HCT116 (cell line): ENCODE results near the gene DENND5B. TPM values are rescaled to one million over a fixed set of nuclear protein-coding genes. Genes with fewer than 3 reads are reported as not detected.

ENCODE experiments used
- ATAC-seq: fragments of 200-7000 bp; cut with Tn5 transposase; 2 replicates; pipeline ENCODE4 v1.9.1; 2020; ENCODE audit warnings: mild to moderate bottlenecking, moderate library complexity
- BruUV-seq: library from RNA; stranded (reverse); fragments of 400-500 nt; replicated peaks from 2 replicates; lab custom pipeline; 2021; lab: Mats Ljungman, UMichigan
- CTCF ChIA-PET: fragments of 300-600 bp; sonication (Branson Sonifier 250); formaldehyde crosslinking; loops from one replicate; lab custom pipeline; 2021; ENCODE audit warnings: antibody characterized with exemption; lab: Charles Lee
- POLR2A ChIA-PET: fragments of 300-600, 350-600 bp; sonication (Branson Sonifier 250); formaldehyde crosslinking; loops from one replicate; lab custom pipeline; 2021; ENCODE audit warnings: antibody characterized with exemption; lab: Charles Lee
- RAD21 ChIA-PET, 2 experiments: fragments of 300-600 bp; sonication (Branson Sonifier 250); formaldehyde crosslinking; loops; one replicate each; lab custom pipeline; 2023; ENCODE audit warnings: low total read pairs in 2 of 2; ENCODE audit not compliant: uncharacterized antibody in 2 of 2, unreplicated experiment in 2 of 2, low non-redundant PET in 1 of 2; lab: Charles Lee
- DNase-seq: peaks from one replicate; pipeline ENCODE4 v3.0.0-alpha.2; 2010; ENCODE audit warnings: low read depth, low spot score
- H2AFZ ChIP-seq: fragments of 200-600 bp; shearing (Covaris generic), sonication (generic); 2 replicates; pipeline ENCODE4 v1.6.1; 2017; ENCODE audit warnings: low read depth, mixed run types, mixed read lengths, antibody characterized with exemption, low read length; ENCODE audit not compliant: poor library complexity, severe bottlenecking
- H3K27ac ChIP-seq: 2 replicates; pipeline ENCODE4 v1.5.1; 2012; ENCODE audit warnings: low read depth, low read length
- H3K27me3 ChIP-seq: fragments of 200-600 bp; sonication (generic); 2 replicates; pipeline ENCODE4 v1.6.1; 2016; ENCODE audit warnings: mixed run types, low read length, mixed read lengths; ENCODE audit not compliant: insufficient read depth
- H3K36me3 ChIP-seq, 2 experiments: fragments of 200-500 bp in 1 of 2; fragments of 200-600 bp in 1 of 2; sonication (Bioruptor generic) in 1 of 2; sonication (generic) in 1 of 2; 2 replicates each; pipeline versions ENCODE4 v1.5.1 to v1.6.1; 2014 to 2016; ENCODE audit warnings: low read length in 2 of 2, inconsistent platforms in 1 of 2, mixed read lengths in 1 of 2, mixed run types in 1 of 2; ENCODE audit not compliant: insufficient read depth in 2 of 2, control insufficient read depth in 1 of 2
- H3K4me1 ChIP-seq, 2 experiments: fragments of 200-600 bp in 1 of 2; sonication (generic) in 1 of 2; 2 replicates each; pipeline versions ENCODE4 v1.5.1 to v1.6.1; 2012 to 2017; ENCODE audit warnings: low read length in 2 of 2, inconsistent platforms in 1 of 2, mild to moderate bottlenecking in 1 of 2, mixed read lengths in 1 of 2, mixed run types in 1 of 2, moderate library complexity in 1 of 2; ENCODE audit not compliant: insufficient read depth in 2 of 2, control insufficient read depth in 1 of 2
- H3K4me2 ChIP-seq: fragments of 200-600 bp; sonication (generic); 2 replicates; pipeline ENCODE4 v1.6.1; 2017; ENCODE audit warnings: mixed run types, low read length, mixed read lengths
- H3K4me3 ChIP-seq, 2 experiments: fragments of 200-600 bp in 1 of 2; sonication (generic) in 1 of 2; replicated peaks in 1 of 2; 2 replicates each; pipeline ENCODE4 v1.5.1; 2011 to 2016; ENCODE audit warnings: low read length in 2 of 2, control low read depth in 1 of 2, low read depth in 1 of 2, mild to moderate bottlenecking in 1 of 2, mixed read lengths in 1 of 2, mixed run types in 1 of 2
- H3K79me2 ChIP-seq: fragments of 200-600 bp; sonication (generic); 2 replicates; pipeline ENCODE4 v1.6.1; 2017; ENCODE audit warnings: mild to moderate bottlenecking, mixed run types, low read length, moderate library complexity, mixed read lengths; ENCODE audit not compliant: insufficient read depth
- H3K9ac ChIP-seq: fragments of 200-600 bp; sonication (generic); 2 replicates; pipeline ENCODE4 v1.6.1; 2016; ENCODE audit warnings: low read length, mixed read lengths
- H3K9me2 ChIP-seq: fragments of 200-600 bp; sonication (generic), shearing (Covaris generic); 2 replicates; pipeline ENCODE4 v1.6.1; 2017; ENCODE audit warnings: mixed run types, mild to moderate bottlenecking, moderate library complexity; ENCODE audit not compliant: insufficient read depth
- H3K9me3 ChIP-seq, 2 experiments: fragments of 200-500 bp in 1 of 2; fragments of 200-600 bp in 1 of 2; sonication (Bioruptor generic) in 1 of 2; sonication (generic) in 1 of 2; 2 replicates each; pipeline ENCODE4 v1.6.1; 2014 to 2017; ENCODE audit warnings: low read length in 2 of 2, mixed read lengths in 2 of 2, inconsistent platforms in 1 of 2, low read depth in 1 of 2, mild to moderate bottlenecking in 1 of 2, mixed run types in 1 of 2, moderate library complexity in 1 of 2; ENCODE audit not compliant: control insufficient read depth in 1 of 2, insufficient read depth in 1 of 2
- H4K20me1 ChIP-seq: fragments of 200-600 bp; sonication (generic), shearing (Covaris generic); 2 replicates; pipeline ENCODE4 v1.6.1; 2017; ENCODE audit warnings: mixed run types, mild to moderate bottlenecking, moderate library complexity; ENCODE audit not compliant: insufficient read depth
- ELF1 ChIP-seq: IDR thresholded peaks from 2 replicates; pipeline ENCODE4 v1.6.1; 2012; ENCODE audit warnings: low read depth, borderline replicate concordance
- EZH2phosphoT487 ChIP-seq: fragments of 200-600 bp; IDR thresholded peaks from 2 replicates; pipeline ENCODE4 v1.6.1; 2018; ENCODE audit warnings: antibody characterized with exemption, borderline replicate concordance
- POLR2A ChIP-seq: IDR thresholded peaks from 2 replicates; pipeline ENCODE4 v1.7.0; 2011; ENCODE audit warnings: borderline replicate concordance; ENCODE audit not compliant: insufficient read depth, insufficient read length; ENCODE audit errors: extremely low read depth
- POLR2AphosphoS5 ChIP-seq: IDR thresholded peaks from 2 replicates; pipeline ENCODE4 v1.6.1; 2011; ENCODE audit warnings: mild to moderate bottlenecking, low read depth, low read length, moderate library complexity
- SRF ChIP-seq: IDR thresholded peaks from 2 replicates; pipeline ENCODE4 v1.6.1; 2012; ENCODE audit warnings: low read depth
- YY1 ChIP-seq: IDR thresholded peaks from 2 replicates; pipeline ENCODE4 v1.6.1; 2011; ENCODE audit warnings: low read length, low read depth, moderate library complexity, mild to moderate bottlenecking; ENCODE audit not compliant: insufficient replicate concordance; ENCODE audit errors: extremely low read depth
- intact Hi-C: fragments of 100-400 bp; cut with micrococcal nuclease; formaldehyde crosslinking; loops from 2 replicates; pipeline ENCODE4 v1.10.0; 2022
- total RNA-seq: library from RNA; stranded (reverse); gene quantifications from one replicate; pipeline ENCODE4 v1.2.1, GENCODE V29; 2021; ENCODE audit not compliant: unreplicated experiment
- TF ChIP-seq, protein P1 (sequence below), 3 experiments: fragments of 200-600 bp in 1 of 3; sonication (generic) in 1 of 3; IDR thresholded peaks in 2 of 3; conservative IDR thresholded peaks in 1 of 3; 2 replicates each; pipeline ENCODE4 v1.5.1; 2012 to 2017; ENCODE audit warnings: low read depth in 2 of 3, low read length in 2 of 3, antibody characterized with exemption in 1 of 3, borderline replicate concordance in 1 of 3, control low read depth in 1 of 3, mild to moderate bottlenecking in 1 of 3, mixed read lengths in 1 of 3, mixed run types in 1 of 3, moderate library complexity in 1 of 3; ENCODE audit not compliant: insufficient read depth in 1 of 3

Gene DENND5B
- total RNA-seq, 1 experiment from 2014 or later, result 19.2 TPM

DNA sequence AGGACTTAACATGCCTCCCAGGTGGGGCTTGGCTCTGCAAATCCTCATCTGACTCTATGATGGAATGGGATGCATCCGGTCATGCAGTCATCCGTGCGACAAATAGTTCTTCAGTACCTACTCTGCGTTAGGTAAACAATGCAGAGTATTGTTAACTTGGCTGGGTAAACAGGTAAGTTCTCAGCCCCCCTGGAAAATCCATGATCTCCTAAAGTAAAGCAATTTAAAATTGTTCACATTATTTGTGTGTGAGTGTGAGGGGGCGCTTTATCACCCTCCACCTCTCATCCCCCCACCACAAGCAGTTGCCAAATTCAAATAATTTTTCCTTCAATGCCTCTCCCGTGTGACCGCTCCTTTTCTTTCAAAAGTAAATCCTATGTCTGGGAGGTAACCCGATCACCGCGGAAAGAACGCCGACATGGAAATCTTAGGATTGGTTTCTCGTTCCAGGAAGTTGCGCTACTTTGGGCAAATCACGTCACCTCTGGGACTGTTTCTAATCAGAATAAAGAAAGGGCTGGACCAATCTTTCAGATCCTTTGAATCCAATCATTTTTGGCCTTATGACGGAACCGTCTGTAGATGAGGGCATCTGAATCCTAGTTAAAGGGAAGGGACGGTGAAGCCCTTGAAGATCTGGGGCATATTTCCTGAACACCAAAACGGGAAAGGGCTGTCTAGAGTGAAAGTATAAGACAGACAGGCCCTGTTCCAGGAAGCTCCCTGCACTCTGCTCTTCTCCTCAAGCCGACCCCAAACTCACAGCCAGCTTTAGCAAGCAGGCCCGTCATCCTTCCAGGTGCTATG is 221.0 kb downstream of the DENND5B start:
- Histone ChIP-seq H3K27me3 (no peaks in the 10 kb centered on the region), H3K79me2 (no peaks in the 10 kb centered on the region), H3K9ac (no peak overlapping the region), H3K36me3 (no peaks in the 10 kb centered on the region), H3K27ac (no peak overlapping the region), H3K9me3 (no peaks in the 10 kb centered on the region), H3K4me2 (no peak overlapping the region), H3K9me2 (no peaks in the 10 kb centered on the region), H3K4me1 (peaks cover 3 to 4% of the 10 kb centered on the region in 2 experiments; a peak in 1 of 4 replicates), H4K20me1 (no peaks in the 10 kb centered on the region), H2AFZ (no peak overlapping the region), H3K4me3 (no peak overlapping the region)
- TF ChIP-seq EZH2phosphoT487 (no peak), SRF (no peak), ELF1 (no peak), YY1 (no peak), POLR2AphosphoS5 (no peak), POLR2A (no peak)
- TF ChIP-seq, protein P1, sequence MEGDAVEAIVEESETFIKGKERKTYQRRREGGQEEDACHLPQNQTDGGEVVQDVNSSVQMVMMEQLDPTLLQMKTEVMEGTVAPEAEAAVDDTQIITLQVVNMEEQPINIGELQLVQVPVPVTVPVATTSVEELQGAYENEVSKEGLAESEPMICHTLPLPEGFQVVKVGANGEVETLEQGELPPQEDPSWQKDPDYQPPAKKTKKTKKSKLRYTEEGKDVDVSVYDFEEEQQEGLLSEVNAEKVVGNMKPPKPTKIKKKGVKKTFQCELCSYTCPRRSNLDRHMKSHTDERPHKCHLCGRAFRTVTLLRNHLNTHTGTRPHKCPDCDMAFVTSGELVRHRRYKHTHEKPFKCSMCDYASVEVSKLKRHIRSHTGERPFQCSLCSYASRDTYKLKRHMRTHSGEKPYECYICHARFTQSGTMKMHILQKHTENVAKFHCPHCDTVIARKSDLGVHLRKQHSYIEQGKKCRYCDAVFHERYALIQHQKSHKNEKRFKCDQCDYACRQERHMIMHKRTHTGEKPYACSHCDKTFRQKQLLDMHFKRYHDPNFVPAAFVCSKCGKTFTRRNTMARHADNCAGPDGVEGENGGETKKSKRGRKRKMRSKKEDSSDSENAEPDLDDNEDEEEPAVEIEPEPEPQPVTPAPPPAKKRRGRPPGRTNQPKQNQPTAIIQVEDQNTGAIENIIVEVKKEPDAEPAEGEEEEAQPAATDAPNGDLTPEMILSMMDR (IDR thresholded peaks at IDR 0.05 in 2 of 3, conservative IDR thresholded peaks at IDR 0.05 in 1 of 3; ENCODE audit: borderline replicate concordance in 1 of 3, insufficient read depth in 1 of 3, low read depth in 2 of 3, low read length in 2 of 3), result no peak
- CTCF ChIA-PET, result no interaction called here
- BruUV-seq, result no TSS peak
- RAD21 ChIA-PET, result no interaction called here
- ATAC-seq (no peak), DNase-seq (no peak)
- POLR2A ChIA-PET, result interaction anchor here (0.5 kb wide), 1 partner anchor 972 kb away, joined by 3 read pairs; no protein-coding TSS in a partner anchor
- intact Hi-C loops, result no loop called here
